DOHH2 (cell line): ENCODE results near the gene ZNF493.

ENCODE experiments used
- EZH2phosphoT487 ChIP-seq: fragments of 200-600 bp; sonication (generic); IDR thresholded peaks from 2 replicates; pipeline ENCODE4 v1.6.1; 2017; ENCODE audit warnings: borderline replicate concordance, mild to moderate bottlenecking, antibody characterized with exemption, low read length, moderate library complexity, mixed read lengths
- TF ChIP-seq, protein P1 (sequence below): fragments of 200-600 bp; sonication (generic); IDR thresholded peaks from one replicate; pipeline ENCODE4 v1.5.1; 2014; ENCODE audit warnings: antibody characterized with exemption, mild to moderate bottlenecking, low read depth, low read length; ENCODE audit not compliant: poor library complexity, severe bottlenecking

DNA sequence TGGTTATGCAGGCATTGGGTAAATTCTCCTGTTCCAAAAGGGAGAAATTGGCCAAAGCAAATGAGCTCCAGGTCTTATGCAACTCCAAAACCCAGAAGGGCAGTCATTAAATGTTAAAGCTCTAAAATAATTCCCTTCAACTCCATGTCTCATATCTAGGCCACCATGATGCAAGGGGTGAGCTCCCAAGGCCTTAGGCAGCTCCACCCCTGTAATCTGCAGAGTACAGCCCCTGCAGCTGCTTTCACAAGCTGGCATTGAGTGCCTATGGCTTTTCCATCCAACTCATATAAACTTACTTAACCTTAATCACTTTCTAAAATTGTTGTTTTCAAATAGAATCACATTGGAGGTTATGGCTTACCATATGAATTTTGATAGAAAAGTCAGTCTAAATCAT, 63.8 kb downstream of the ZNF493 start:
- no peak for TF ChIP-seq EZH2phosphoT487
- TF ChIP-seq, protein P1, sequence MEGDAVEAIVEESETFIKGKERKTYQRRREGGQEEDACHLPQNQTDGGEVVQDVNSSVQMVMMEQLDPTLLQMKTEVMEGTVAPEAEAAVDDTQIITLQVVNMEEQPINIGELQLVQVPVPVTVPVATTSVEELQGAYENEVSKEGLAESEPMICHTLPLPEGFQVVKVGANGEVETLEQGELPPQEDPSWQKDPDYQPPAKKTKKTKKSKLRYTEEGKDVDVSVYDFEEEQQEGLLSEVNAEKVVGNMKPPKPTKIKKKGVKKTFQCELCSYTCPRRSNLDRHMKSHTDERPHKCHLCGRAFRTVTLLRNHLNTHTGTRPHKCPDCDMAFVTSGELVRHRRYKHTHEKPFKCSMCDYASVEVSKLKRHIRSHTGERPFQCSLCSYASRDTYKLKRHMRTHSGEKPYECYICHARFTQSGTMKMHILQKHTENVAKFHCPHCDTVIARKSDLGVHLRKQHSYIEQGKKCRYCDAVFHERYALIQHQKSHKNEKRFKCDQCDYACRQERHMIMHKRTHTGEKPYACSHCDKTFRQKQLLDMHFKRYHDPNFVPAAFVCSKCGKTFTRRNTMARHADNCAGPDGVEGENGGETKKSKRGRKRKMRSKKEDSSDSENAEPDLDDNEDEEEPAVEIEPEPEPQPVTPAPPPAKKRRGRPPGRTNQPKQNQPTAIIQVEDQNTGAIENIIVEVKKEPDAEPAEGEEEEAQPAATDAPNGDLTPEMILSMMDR = no peak
